SU-DHL-6 (cell line): ENCODE measurements around the gene UBE2D2.

Experiments
- CTCF ChIP-seq: fragments of 200-600 bp; sonication (generic); IDR thresholded peaks from one replicate; pipeline ENCODE4 v1.5.1; 2017; ENCODE audit warnings: antibody characterized with exemption, mild to moderate bottlenecking, low read length, moderate library complexity; ENCODE audit not compliant: insufficient read depth, poor library complexity, severe bottlenecking
- EZH2phosphoT487 ChIP-seq: fragments of 200-600 bp; sonication (generic), shearing (Covaris generic); conservative IDR thresholded peaks from 2 replicates; pipeline ENCODE4 v1.6.1; 2018; ENCODE audit warnings: mild to moderate bottlenecking, antibody characterized with exemption, low read length, moderate library complexity, mixed read lengths

- TF ChIP-seq CTCF (no peak), EZH2phosphoT487 (no peak)
These were observed 102.3 kb downstream of the UBE2D2 start for GRCh38 chr5:139663207-139664085.
